ENCODE results near the gene TSPOAP1.

The TSPOAP1 gene

GRCh38 chr17:58279016-58279711, 49.4 kb downstream of the TSPOAP1 start:
- no peak overlapping the region for H3K4me3 ChIP-seq (ENCODE audit: low read depth, low read length)

GRCh38 chr17:58278661-58279015, 50.0 kb downstream of the TSPOAP1 start:
- no peak overlapping the region for H3K4me3 ChIP-seq (ENCODE audit: low read depth, low read length)

GRCh38 chr17:58277802-58278595, 50.6 kb downstream of the TSPOAP1 start:
- H3K4me3 ChIP-seq (ENCODE audit: low read depth, low read length), result no peak overlapping the region

- no peak overlapping the region for H3K4me3 ChIP-seq (ENCODE audit: low read depth, low read length)
Observed at GRCh38 chr17:58277107-58277801, 51.3 kb downstream of the TSPOAP1 start.

- H3K4me3 ChIP-seq (ENCODE audit: low read depth, low read length), result no peak overlapping the region
Observed at GRCh38 chr17:58276423-58276822, 52.2 kb downstream of the TSPOAP1 start.

GRCh38 chr17:58275417-58275816, 53.2 kb downstream of the TSPOAP1 start:
- H3K4me3 ChIP-seq (ENCODE audit: low read depth, low read length), result no peak overlapping the region

- H3K4me3 ChIP-seq (ENCODE audit: low read depth, low read length), result no peak overlapping the region
Observed at GRCh38 chr17:58273453-58274104, 55.0 kb downstream of the TSPOAP1 start.

- H3K4me3 ChIP-seq (ENCODE audit: low read depth, low read length), result no peak overlapping the region
Observed at GRCh38 chr17:58272367-58273280, 56.0 kb downstream of the TSPOAP1 start.

- H3K4me3 ChIP-seq (ENCODE audit: low read depth, low read length), result no peak overlapping the region
Observed at GRCh38 chr17:58271216-58271931, 57.2 kb downstream of the TSPOAP1 start.

GRCh38 chr17:58270476-58271215, 57.9 kb downstream of the TSPOAP1 start:
- H3K4me3 ChIP-seq (ENCODE audit: low read depth, low read length), result no peak overlapping the region

GRCh38 chr17:58269557-58270291, 58.9 kb downstream of the TSPOAP1 start:
- H3K4me3 ChIP-seq (ENCODE audit: low read depth, low read length), result no peak overlapping the region

- no peak overlapping the region for H3K4me3 ChIP-seq (ENCODE audit: low read depth, low read length)
Observed at GRCh38 chr17:58268774-58269556, 59.6 kb downstream of the TSPOAP1 start.

GRCh38 chr17:58268326-58268725, 60.3 kb downstream of the TSPOAP1 start:
- no peak overlapping the region for H3K4me3 ChIP-seq (ENCODE audit: low read depth, low read length)

- H3K4me3 ChIP-seq (ENCODE audit: low read depth, low read length), result no peak overlapping the region
Observed at GRCh38 chr17:58267347-58268324, 61.0 kb downstream of the TSPOAP1 start.

GRCh38 chr17:58265902-58266875, 62.4 kb downstream of the TSPOAP1 start:
- no peak overlapping the region for H3K4me3 ChIP-seq (ENCODE audit: low read depth, low read length)
